Measurements from ENCODE around the gene KLF8.

DNA sequence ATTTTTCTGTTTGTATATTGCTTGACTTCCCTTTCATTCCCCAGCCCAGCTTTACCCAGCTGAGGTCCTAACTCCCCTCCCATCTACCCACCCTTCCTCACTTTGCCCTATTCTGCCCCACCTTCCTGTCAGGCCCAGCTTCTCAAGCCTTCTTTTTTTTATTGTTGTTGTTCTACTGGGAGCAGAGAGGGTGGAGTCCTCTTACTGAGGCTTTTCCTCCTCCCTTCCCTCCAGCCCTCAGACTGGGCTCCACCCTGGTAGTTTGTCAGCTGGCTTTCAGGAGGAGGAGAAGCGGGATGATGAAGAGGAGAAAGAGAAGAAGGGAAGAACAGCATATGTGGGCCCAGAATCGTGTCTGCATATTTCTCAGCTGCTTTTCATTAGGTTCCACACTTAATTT lies 3.2 kb upstream of the KLF8 start:
- no peak for TF ChIP-seq POLR2A (IDR thresholded peaks at IDR 0.05)
- TF ChIP-seq, protein P1, sequence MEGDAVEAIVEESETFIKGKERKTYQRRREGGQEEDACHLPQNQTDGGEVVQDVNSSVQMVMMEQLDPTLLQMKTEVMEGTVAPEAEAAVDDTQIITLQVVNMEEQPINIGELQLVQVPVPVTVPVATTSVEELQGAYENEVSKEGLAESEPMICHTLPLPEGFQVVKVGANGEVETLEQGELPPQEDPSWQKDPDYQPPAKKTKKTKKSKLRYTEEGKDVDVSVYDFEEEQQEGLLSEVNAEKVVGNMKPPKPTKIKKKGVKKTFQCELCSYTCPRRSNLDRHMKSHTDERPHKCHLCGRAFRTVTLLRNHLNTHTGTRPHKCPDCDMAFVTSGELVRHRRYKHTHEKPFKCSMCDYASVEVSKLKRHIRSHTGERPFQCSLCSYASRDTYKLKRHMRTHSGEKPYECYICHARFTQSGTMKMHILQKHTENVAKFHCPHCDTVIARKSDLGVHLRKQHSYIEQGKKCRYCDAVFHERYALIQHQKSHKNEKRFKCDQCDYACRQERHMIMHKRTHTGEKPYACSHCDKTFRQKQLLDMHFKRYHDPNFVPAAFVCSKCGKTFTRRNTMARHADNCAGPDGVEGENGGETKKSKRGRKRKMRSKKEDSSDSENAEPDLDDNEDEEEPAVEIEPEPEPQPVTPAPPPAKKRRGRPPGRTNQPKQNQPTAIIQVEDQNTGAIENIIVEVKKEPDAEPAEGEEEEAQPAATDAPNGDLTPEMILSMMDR (IDR thresholded peaks at IDR 0.05) = no peak
